GM18519 (cell line): ENCODE results near the gene CELF4.

ENCODE experiments used
- ATAC-seq: cut with Tn5 transposase; IDR thresholded peaks from one replicate; pipeline ENCODE4 v1.9.1; 2021; ENCODE audit warnings: mild to moderate bottlenecking, moderate library complexity; ENCODE audit not compliant: unreplicated experiment, low FRiP score

The CELF4 gene

DNA sequence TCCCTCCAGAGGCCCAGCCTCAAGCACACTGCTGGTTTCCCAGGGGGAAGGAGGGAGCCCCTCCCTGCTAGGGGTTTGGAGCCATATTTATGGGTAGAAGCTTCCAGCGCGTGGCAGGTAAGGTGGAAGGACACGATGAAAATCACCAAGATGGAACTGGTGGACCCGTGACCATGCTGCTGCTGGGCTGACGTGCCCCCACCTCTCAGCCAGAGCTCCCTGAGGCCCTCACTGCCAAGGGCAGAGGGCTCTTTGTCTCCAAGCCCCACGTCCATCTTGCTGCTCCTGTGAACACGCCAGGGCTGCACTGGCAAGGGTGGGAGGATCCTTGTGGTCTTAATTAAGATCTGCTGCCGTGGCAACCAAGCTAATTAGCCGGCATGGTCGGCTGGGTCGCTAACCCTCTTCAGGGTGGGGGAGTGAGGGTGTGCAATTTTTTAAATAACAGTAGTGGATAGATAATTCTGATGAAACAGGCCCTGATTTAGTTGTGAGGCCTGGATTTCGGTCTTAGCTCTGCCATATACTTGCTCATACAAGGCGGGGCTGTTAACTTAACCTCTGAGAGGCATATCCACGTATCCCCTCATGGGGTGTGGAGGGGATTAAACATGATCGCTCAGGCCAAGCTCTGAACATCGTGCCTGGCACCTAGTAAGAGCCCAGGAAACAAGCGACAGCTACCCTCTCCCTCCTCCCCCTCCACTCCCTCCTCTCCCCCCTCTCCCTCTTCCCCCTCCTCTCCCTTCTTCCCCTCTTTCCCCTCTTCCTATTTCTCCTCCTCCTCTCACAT lies 232.8 kb downstream of the CELF4 start:
- ATAC-seq = no peak

GRCh38 chr18:37332219-37332618 lies 233.4 kb downstream of the CELF4 start:
- no peak for ATAC-seq

GRCh38 chr18:37330173-37330572 lies 235.4 kb downstream of the CELF4 start:
- no peak for ATAC-seq

DNA sequence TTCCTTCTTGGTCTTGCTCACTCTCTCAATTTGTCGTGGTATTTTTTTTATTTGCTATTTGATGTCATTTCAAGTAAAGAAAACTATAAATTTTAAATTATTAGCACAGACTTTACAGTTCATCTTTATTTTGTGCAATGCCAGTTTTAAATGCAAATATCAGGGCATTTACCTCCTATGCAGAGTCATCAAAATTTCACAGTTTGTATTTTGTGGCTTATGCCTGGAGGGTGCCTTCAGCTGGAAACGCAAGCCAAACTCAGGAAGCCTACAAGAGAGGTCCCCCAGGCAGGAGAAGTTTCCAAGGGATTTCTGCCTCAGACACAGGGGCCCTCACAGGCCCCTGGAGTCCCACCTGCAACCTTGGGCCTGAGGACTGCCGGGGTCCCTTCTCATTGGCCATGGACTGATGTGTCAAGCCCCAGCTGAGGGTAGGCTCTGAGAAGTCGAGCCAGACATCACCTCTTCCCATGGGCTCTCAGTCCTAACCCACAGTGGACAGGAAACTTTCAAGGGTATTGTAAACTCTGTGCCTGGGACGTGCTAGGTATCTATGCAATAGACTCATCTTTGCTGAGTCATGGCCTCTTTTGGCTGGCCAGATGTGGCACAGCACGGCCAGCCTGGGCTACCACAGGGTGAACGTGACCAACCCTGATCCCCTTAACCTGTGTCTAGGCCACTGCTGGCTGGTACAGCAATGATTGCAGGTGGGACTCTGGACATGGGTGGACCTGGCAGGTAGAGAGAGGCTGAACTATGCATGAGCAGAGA lies 236.5 kb downstream of the CELF4 start:
- no peak for ATAC-seq

DNA sequence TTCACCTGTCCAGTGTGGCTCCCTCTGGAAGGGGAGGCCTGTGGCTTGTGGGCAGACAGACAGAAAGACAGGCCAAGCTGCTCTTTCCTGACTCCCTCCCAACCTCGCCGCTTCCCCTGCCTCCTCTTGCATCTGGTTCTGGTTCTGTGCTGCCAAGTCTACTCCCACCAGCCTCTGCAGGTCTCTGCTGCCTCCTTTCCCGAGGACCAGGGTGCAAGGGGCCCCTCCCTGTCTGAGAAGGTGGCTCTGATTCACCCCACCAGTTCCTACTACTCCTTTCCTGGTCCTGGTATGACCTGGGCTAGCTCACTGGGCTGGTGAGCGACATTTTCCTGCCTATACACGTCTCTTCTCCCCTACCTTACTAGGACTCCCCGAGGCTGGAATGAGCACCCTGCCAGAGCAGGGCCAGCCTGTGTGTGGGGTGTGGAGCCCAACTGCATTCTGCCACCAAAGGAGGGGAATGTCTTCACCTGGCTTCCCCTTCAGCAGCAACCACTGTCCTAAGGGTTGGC lies 238.5 kb downstream of the CELF4 start:
- ATAC-seq = no peak

DNA sequence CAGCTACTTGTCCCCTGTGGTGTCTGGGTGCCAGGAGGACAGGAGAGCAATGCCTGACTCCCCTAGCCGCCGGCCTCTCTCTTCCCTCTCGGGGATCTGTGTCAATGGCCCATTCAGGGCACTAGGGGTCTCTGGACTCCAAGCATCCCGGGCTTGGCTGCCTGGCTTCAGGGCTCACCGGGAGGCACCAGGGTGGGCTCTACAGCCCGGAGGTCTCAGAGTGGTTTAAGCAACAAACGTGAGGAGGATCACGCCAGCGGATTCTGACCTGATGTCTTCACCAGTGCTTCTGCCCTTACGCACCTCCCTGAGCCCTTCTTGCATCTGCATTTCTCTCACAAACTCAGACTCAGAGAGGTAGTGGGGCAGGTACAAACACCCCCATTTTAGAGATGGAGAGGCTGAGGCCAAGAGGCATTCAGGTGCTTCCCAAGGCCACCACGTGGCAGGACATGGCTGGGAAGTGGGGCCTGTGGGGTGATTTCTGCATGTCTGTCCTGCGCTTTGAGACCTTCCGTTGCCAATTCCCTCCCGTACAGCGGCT lies 243.0 kb downstream of the CELF4 start:
- peak; percentile 93 for ATAC-seq

DNA sequence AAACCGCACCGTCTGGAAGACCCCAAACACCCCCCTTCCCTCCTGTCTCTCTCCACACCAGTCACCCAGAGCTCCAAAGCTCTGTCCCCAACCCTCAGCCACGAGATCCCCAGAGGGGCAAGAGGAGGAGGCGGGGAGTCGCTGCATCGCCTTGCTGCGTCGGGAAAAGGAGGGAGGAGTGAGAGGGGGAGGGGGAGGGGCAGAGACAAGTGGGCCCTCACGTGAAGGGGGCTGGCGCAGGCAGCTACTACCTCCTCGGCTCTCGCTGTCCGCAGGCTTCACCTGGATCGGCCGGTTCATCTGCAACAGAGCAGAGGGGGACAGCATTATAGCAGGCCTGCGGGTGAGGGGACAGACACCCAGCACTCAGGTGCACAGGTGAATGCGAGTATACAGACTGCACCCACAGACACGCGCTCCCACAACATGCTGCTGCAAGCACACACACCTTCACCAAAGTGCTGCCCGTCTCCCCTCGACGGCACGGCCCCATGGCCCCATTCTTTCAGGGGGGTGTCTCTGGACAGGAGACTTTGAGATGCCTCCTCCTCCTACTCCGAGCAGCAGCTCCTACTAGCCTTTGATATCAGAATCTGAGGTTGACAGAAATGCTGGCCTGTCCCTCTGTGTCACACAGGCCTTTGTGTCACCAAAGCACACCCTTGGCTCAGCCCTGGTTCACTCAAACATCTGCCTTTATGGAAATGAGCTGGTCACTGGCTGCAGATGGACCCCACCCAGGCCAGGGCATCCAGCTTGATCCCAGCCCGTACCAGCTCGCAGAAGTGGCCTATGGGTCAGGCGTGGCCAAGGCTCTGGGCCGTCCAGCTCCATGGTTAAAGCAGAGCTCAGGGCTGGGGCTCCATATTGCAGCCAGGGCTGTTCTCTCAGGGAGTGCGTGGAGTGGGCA lies 243.8 kb downstream of the CELF4 start:
- no peak for ATAC-seq

DNA sequence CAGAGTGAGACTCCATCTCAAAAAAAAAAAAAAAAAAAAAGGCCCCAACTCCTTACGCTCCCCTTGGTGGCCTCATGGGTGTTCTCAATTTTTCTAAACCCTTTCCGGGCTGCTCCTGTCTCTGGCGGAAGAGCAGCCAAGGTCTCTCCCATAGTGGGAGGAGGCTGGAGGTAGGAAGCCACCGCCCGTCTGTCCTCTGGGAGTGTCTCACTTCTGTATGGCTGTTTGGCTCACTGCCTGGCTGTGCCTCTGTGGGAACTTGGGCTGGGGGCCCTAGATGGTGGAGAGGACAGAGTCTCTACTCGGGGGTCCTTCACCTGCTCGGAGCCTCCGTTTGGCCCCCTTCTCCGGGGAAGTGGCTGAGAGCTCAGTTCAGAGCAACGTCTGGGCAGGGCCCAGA lies 245.3 kb downstream of the CELF4 start:
- ATAC-seq = no peak

GRCh38 chr18:37318360-37319355 lies 246.9 kb downstream of the CELF4 start:
- ATAC-seq = no peak

DNA sequence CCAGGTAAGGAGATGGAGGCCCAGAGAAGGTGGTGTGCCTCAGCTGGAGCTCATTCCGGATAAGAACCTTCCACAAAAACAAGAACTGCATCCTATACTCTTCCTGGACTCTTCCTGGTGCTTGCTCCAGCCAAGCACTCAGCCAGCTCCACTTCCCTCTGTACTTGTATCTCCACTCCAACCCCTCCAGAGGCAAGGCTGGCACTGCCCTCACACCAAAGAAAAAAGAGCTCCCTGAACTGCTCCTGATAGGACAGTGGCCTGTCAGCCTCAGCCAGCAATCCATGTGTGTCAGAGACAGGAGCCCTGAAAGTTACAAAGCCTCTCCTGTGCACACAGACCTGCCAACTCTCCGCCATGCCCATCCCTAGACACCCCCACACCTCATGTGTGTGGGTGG lies 248.1 kb downstream of the CELF4 start:
- no peak for ATAC-seq

DNA sequence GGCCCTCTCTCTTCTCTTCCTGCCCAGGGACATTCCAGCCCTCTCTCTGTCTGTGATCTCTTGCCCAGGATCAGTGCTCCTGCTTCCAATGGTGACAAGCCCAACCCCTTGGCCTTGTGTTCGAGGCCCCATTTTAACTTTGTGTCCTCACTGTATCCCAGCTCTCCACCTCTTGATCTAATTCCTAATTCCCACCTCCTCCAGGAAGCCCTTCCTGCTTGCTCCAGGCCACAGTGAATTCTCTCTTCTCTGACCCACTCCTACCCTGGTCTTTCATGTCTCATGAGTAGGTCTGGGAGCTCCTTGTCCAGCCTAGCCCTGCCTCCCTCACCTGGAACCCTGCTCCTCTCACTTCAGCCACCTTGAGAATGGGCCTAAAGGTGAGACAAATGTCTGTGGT lies 249.1 kb downstream of the CELF4 start:
- ATAC-seq = no peak

DNA sequence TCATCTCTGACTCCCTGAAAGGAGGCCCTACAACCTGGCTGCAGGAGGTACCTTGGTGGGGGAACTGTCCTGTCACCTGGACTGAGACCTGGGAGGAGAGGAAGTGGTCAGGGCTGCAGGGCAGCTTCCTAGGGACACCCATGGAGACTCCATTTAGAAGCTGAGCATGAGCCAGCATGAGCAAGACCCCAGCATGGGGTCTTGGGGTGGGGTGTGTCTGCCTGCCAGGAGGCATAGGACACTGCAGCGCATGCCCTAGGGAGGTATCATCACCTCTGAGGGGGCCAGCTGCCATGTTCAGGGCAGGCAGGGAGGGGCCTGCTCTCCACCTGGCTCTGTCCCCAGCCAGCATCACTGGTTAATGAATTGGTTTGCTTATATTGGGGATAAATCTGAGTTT lies 249.7 kb downstream of the CELF4 start:
- no peak for ATAC-seq

DNA sequence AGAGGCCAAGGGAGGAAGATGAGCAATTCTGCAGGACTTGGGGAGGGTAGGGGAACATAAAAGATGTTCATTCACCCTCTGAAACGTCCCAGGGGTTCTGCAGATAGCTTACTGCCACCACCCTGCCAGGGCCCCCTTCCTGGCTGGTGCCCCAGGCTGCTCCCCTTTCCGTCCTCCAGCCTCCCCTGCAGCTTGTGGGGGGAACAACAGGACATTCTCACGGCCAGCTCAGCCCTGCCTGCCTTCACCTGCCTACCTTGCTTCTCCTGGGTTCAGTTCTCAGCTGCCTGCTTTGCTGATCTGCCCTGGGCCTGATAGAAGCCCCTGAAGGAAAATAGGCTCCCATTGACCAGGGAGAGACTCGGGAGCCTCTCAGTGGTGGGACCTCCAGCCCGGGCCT lies 251.1 kb downstream of the CELF4 start:
- no peak for ATAC-seq

DNA sequence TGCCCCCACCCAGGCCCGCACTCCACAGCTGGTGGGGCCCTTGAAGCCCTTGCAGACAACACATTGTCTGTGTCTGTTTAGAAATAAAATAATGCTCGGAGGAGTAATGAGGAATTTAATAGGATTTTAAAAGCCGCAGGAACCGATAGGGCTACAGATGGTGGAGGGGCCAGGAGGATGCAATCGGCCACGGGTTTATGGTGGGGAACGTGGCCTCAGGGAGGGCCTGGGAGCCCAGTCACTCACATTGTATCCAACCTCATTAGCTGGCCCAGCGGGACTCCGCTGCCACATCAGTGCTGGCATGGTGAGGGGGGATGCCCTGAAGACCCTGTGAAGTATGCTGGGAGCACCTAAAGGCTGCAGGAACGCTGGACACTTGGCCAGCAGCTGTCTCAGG lies 252.0 kb downstream of the CELF4 start:
- ATAC-seq = no peak

- ATAC-seq = no peak
Observed at GRCh38 chr18:37309861-37310260, 255.7 kb downstream of the CELF4 start.

DNA sequence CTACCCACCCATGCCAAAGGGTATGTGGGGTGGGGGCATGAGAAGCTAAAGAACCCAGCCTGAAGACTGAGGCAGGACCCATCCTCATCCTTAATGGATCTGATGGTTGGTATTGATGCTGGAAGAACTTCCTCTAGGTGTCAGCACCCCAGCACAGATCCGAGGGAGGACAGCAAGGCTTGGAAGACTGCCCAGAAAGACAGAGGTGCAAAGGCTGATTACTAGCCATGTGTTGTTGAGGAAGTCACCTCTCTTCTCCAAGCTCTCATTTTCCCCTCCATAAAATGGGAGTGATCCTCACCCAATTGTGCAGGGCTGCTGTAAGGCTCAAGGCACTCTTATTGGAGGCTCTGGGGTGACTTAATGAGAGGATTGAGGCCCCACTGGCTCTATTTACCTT lies 256.5 kb downstream of the CELF4 start:
- no peak for ATAC-seq

- ATAC-seq = no peak
Observed at GRCh38 chr18:37307181-37307580, 258.4 kb downstream of the CELF4 start.

- no peak for ATAC-seq
Observed at GRCh38 chr18:37306432-37306831, 259.2 kb downstream of the CELF4 start.

- ATAC-seq = no peak
Observed at GRCh38 chr18:37305066-37305465, 260.5 kb downstream of the CELF4 start.
